Hematopoietic multipotent progenitor cell (in vitro differentiated cells): Measurements from ENCODE around the gene MICB. TPM values are rescaled to one million over a fixed set of nuclear protein-coding genes. Genes with fewer than 3 reads are reported as not detected.

Experiments used
- DNase-seq, 3 donors: peaks; one replicate each; pipeline ENCODE4 v3.0.0-alpha.2; 2011 to 2015; ENCODE audit warnings: low read depth in 2 of 3, low spot score in 2 of 3
- total RNA-seq: library from RNA; depleted of rRNA; stranded (reverse); fragments of >200 nt; gene quantifications from one replicate; pipeline ENCODE4 v1.2.3, GENCODE V29; 2012

Gene MICB
- total RNA-seq, 1 donor: 15.1 TPM

- DNase-seq: no peak
These were observed 37.8 kb downstream of the MICB start for GRCh38 chr6:31535538-31536324.

- no peak for DNase-seq
These were observed 41.0 kb downstream of the MICB start for GRCh38 chr6:31538805-31539400.

GRCh38 chr6:31540640-31541039, 42.7 kb downstream of the MICB start:
- no peak for DNase-seq

GRCh38 chr6:31541059-31541657, 43.2 kb downstream of the MICB start:
- peak in 2 of 3 donors; percentile 56 to 73 for DNase-seq

- peak; percentile 90 to 99 (median 97) for DNase-seq
These were observed 43.9 kb downstream of the MICB start, which contains the start of gene DDX39B for GRCh38 chr6:31541658-31542521. Gene DDX39B, minus strand, starts transcription at chr6:31542003. Its CDS starts 1,471 bp downstream, at chr6:31540532.

DNA sequence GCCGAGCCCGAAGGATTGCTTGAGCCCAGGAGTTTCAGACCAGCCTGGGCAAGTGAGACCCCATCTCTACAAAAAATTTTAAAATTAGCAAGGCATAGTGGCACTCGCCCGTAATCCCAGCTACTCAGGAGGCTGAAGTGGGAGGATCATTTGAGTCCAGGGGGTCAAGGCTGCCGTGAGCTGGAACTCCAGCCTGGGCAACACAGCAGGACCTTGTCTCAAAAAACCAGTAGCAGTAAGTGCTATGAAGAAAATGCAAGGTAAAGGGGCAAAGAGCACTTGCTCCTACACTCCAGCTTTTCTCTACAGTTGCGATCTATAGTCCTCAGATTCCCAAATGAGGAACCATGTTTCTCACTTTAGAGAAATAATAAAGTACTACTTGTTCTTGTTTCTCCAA, 45.7 kb downstream of the MICB start:
- no peak for DNase-seq

DNA sequence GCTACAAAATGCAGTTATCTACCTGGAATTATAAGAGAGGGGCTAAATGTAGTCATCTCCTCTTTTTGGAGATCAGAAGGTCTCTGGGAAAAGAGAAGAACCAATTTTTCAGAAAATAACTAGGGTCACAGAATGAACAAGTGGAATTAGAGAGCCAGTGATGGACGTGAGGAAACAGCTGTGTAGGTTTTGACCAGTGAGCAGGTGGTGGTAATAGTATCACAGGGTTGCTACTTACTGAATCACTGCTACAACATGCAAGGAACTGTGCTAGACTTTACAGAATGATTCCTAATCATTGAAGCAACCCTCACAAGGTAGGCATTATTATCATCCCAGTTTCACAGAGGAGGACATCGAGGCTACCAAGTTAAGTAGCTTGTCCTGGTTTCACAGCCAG, 46.7 kb downstream of the MICB start:
- no peak for DNase-seq

- no peak for DNase-seq
These were observed 47.3 kb downstream of the MICB start for GRCh38 chr6:31545291-31545690.

GRCh38 chr6:31546339-31546957, 48.5 kb downstream of the MICB start, which contains the start of gene ATP6V1G2:
Gene ATP6V1G2, minus strand, starts transcription at chr6:31546608. Its CDS starts 49 bp downstream, at chr6:31546559.
- peak; percentile 57 to 87 (median 85) for DNase-seq

- DNase-seq: peak; percentile 78 to 95 (median 93)
These were observed 49.2 kb downstream of the MICB start, which contains the start of gene NFKBIL1 for GRCh38 chr6:31546958-31547726. Gene NFKBIL1, plus strand, starts transcription at chr6:31547608. Its CDS starts 87 bp downstream, at chr6:31547695.

- DNase-seq: no peak
These were observed 50.0 kb downstream of the MICB start for GRCh38 chr6:31547727-31548543.

GRCh38 chr6:31548544-31548873, 50.6 kb downstream of the MICB start:
- no peak for DNase-seq

GRCh38 chr6:31551371-31551770, 53.4 kb downstream of the MICB start:
- DNase-seq: peak in 2 of 3 donors; percentile 81 to 90

DNA sequence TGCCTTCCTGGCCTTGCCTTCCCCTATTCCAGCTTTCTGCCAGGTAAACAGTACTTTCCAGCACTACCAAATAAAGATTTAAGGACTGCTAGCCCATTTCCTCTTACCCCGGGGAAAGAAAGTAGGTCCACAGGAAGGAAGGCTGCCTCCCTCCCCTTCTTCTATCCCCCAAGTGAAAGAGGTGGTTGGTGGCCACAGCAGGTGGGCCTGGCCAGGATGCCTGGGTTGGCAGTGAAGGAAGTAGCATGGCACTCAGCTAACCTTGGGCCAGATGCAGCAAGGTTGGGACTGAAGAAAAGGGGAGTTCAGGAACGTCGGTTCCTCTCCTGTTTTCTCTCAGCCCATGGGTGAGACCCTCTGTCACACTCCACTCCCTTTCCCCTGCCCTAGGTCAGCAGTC, 58.4 kb downstream of the MICB start:
- no peak for DNase-seq

- no peak for DNase-seq
These were observed 59.7 kb downstream of the MICB start for GRCh38 chr6:31557443-31558317.

DNA sequence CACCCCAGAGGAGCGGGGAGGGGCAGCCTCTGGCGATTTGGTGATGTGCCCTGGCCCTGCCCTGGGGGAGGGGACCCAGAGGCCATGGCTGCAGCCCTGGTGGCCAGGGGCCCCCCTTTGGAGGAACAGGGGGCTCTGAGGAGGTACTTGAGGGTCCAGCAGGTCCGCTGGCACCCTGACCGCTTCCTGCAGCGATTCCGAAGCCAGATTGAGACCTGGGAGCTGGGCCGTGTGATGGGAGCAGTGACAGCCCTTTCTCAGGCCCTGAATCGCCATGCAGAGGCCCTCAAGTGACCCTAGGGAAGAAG, 60.3 kb downstream of the MICB start:
- no peak for DNase-seq

- peak in 2 of 3 donors; percentile 90 to 94 for DNase-seq
These were observed 60.9 kb downstream of the MICB start for GRCh38 chr6:31558631-31559500.
